Kidney (tissue), 14 donors: ENCODE results near the gene MIX23. TPM values are rescaled to one million over a fixed set of nuclear protein-coding genes. Genes with fewer than 3 reads are reported as not detected.

Experiments
- DNase-seq, 5 donors: peaks; one replicate each; pipeline ENCODE4 v3.0.0-alpha.2; 2013 to 2020
- FAIRE-seq: peaks from 2 replicates; lab custom pipeline; 2012; peaks lifted over from hg19 to GRCh38; lab: Jason Lieb, UNC
- H3K27ac ChIP-seq, 2 donors: one replicate each; pipeline ENCODE4 v1.7.0; 2013; ENCODE audit warnings: low read depth in 2 of 2, low read length in 2 of 2, inconsistent platforms in 1 of 2
- H3K27me3 ChIP-seq: one replicate; pipeline ENCODE4 v1.7.1; 2013; ENCODE audit warnings: low read length, inconsistent platforms; ENCODE audit not compliant: control insufficient read depth, insufficient read depth
- H3K36me3 ChIP-seq, 3 donors: one replicate each; pipeline versions ENCODE4 v1.7.0 to v1.7.1; 2013; ENCODE audit warnings: low read length in 3 of 3, control low read depth in 1 of 3, inconsistent platforms in 1 of 3; ENCODE audit not compliant: insufficient read depth in 3 of 3, control insufficient read depth in 2 of 3
- H3K4me1 ChIP-seq, 3 donors: one replicate each; pipeline versions ENCODE4 v1.7.0 to v1.7.1; 2013; ENCODE audit warnings: low read length in 3 of 3, inconsistent platforms in 1 of 3, low read depth in 1 of 3; ENCODE audit not compliant: control insufficient read depth in 2 of 3, insufficient read depth in 2 of 3
- H3K4me3 ChIP-seq, 3 donors: one replicate each; pipeline versions ENCODE4 v1.7.0 to v1.8.1; 2013; ENCODE audit warnings: low read length in 3 of 3, control low read depth in 1 of 3, inconsistent platforms in 1 of 3
- H3K9ac ChIP-seq, 3 donors: one replicate each; pipeline versions ENCODE4 v1.7.0 to v1.7.1; 2013; ENCODE audit warnings: low read length in 3 of 3, control low read depth in 1 of 3, inconsistent platforms in 1 of 3
- H3K9me3 ChIP-seq, 3 donors: one replicate each; pipeline versions ENCODE4 v1.7.0 to v1.7.1; 2013; ENCODE audit warnings: low read length in 3 of 3, control low read depth in 1 of 3, inconsistent platforms in 1 of 3; ENCODE audit not compliant: control insufficient read depth in 2 of 3, insufficient read depth in 1 of 3
- intact Hi-C: fragments of 100-400 bp; cut with DNase I; formaldehyde crosslinking; loops from one replicate; pipeline ENCODE4 v1.11.1; 2022
- polyA plus RNA-seq: library from polyadenylated mRNA; stranded (reverse); fragments of 350-450 nt; fragmentation: Illumina TruSeq; extraction: RNeasy Lipid Tissue Mini Kit (QIAGEN cat#74804); gene quantifications from one replicate; pipeline ENCODE4 v1.2.3, GENCODE V29; 2014; ENCODE audit warnings: low read depth, low replicate concordance; ENCODE audit not compliant: insufficient read depth
- total RNA-seq: library from RNA; stranded (reverse); fragmentation: NEBNext Ultra II Directional; extraction: Animal tissue kit (Norgen Biotek cat#: 25700); gene quantifications from one replicate; pipeline ENCODE4 v1.2.1, GENCODE V29; 2021
- TF ChIP-seq, protein P1 (sequence below): IDR thresholded peaks from 3 replicates; pipeline ENCODE4 v1.5.1; 2012; ENCODE audit warnings: mild to moderate bottlenecking, moderate library complexity, borderline replicate concordance; ENCODE audit not compliant: insufficient read depth; ENCODE audit errors: extremely low read depth
- donor health status: control.
- donor health status: control.
- donor health status: control.
- donor health status: control.
- donor health status: control.
- donor health status: DM: yes; HTN: yes; CAD: no.
- donor health status: Normal renal cell carcinoma (clear cell type).

MIX23 gene
- total and polyA plus RNA-seq, 2 donors from 2014 or later = 27.9 to 84.0 TPM

DNA sequence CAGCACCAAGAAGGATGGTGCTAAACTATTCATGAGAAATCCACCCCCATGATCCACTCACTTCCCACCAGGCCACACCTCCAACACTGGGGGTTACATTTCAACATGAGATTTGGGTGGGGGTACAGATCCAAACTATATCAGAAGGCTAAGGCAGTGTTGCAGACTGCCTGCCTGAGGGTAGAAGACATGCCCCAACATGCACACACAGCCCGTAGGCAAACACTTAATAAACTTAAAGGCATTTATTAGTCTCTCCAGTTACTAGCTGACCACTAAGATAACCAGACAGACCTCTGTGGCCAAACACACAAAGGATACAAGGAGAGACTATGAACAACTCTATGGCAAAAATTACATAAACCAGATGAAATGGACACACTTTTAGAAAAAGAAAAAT, 11.1 kb upstream of the MIX23 start:
- intact Hi-C loops = loop anchor here (10.0 kb wide), 1 partner anchor 291 kb away; the partner anchor contains the start of gene PARP14
- TF ChIP-seq, protein P1, sequence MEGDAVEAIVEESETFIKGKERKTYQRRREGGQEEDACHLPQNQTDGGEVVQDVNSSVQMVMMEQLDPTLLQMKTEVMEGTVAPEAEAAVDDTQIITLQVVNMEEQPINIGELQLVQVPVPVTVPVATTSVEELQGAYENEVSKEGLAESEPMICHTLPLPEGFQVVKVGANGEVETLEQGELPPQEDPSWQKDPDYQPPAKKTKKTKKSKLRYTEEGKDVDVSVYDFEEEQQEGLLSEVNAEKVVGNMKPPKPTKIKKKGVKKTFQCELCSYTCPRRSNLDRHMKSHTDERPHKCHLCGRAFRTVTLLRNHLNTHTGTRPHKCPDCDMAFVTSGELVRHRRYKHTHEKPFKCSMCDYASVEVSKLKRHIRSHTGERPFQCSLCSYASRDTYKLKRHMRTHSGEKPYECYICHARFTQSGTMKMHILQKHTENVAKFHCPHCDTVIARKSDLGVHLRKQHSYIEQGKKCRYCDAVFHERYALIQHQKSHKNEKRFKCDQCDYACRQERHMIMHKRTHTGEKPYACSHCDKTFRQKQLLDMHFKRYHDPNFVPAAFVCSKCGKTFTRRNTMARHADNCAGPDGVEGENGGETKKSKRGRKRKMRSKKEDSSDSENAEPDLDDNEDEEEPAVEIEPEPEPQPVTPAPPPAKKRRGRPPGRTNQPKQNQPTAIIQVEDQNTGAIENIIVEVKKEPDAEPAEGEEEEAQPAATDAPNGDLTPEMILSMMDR = no peak
- FAIRE-seq = no peak
- Histone ChIP-seq H3K36me3 (peaks cover 0 to 4% (median 2%) of the 10 kb centered on the region in 3 donors), H3K9me3 (no peaks in the 10 kb centered on the region), H3K27ac (no peak overlapping the region), H3K27me3 (no peaks in the 10 kb centered on the region), H3K4me3 (no peak overlapping the region), H3K4me1 (peaks cover 0 to 5% (median 2%) of the 10 kb centered on the region in 3 donors), H3K9ac (no peak overlapping the region)
- no peak for DNase-seq

DNA sequence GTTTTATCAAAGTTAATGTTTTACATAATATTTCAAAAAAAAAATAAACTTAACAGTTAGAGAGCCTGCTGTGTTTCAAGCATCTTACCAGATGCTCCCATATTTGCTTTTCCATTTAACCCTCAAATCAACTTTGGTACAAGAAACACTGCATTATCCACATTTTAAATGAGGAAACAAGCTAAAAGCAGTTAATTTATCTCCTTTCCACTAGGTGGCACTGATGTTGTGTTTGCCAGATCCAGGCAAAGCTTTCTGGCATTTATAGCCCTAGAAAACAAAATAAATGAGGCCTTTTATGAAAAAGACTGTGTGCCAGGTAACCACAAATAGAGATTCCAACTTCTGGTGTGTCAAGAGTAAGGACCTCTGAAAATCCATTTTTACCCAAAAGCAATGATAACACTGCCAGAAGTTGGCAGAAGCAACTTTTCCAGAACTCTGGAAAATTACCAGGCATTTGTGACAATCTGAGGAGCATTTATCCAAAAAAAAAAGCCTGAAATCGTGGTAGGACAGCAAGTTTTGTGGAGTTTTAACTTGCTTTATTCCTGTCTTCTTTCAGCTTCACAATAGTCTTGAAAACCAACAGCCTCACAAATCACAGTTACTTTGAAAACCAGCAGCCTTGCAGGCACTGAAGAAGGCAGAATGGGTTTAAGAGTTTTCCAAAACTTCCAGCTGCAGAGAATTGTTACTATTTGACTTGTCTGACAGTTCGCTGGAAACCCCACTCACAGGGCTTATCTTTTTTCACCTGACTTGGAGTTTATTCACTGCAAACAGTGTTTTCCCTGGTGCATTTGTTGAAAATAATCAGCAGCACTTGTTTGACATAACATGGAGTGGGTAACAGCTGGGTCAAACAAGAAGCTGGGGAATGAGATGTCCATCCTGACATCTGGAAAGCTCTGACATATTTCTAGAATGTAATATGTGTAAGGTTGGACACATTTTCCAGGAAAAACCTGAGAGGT, 10.1 kb upstream of the MIX23 start:
- Histone ChIP-seq H3K4me1 (peaks cover 0 to 5% (median 2%) of the 10 kb centered on the region in 3 donors), H3K9ac (no peak overlapping the region), H3K27me3 (no peaks in the 10 kb centered on the region), H3K27ac (no peak overlapping the region), H3K9me3 (no peaks in the 10 kb centered on the region), H3K4me3 (no peak overlapping the region), H3K36me3 (peaks cover 0 to 4% (median 2%) of the 10 kb centered on the region in 3 donors)
- FAIRE-seq (peak; percentile 58), DNase-seq (peak in 2 of 5 donors; percentile 31 to 61)
- intact Hi-C loops = loop anchor here (10.0 kb wide), 1 partner anchor 292 kb away; the partner anchor contains the start of gene PARP14
- TF ChIP-seq, protein P1 = peak; percentile 72

DNA sequence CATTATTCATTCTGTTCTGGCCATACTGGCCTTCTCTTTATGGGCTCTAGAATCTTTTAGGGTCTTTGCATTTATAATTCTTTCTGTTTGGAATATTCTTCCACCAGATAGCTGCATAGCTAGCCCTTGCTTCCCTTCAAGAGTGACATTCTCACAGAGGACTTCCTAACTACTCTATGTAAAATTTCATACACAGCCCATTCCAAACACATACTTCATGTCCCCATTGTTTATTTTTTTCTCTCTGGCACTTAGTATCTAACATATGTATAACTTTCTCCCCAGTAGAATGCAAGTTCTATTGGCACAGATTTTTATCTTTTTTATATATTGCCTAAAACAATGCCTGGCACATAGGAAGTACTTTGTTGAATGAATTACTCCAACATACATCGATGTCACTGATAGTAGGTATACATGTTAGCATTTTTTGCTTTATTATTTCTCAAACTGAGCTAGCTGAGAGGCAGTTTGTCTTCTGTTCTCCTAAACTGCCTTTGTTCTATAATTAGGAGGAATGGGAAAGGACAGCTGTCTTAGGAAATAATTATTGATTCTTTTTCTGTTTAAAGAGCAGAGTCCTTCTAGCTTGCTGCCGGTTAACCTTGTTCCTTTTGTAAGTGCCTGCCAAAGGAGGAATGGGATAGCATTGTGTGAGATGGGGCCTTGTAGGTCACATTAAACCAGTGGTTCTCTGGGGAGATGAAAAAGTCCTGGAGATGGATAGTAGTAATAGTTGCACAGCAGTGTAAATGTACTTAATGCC, 8.8 kb upstream of the MIX23 start:
- no peak overlapping the region for H3K4me3 ChIP-seq
- no peak overlapping the region for H3K9ac ChIP-seq
- no peaks in the 10 kb centered on the region for H3K9me3 ChIP-seq
- intact Hi-C loops = loop anchor here (10.0 kb wide), 1 partner anchor 293 kb away; the partner anchor contains the start of gene PARP14
- DNase-seq (no peak), FAIRE-seq (no peak)
- peaks cover 0 to 4% (median 2%) of the 10 kb centered on the region in 3 donors for H3K36me3 ChIP-seq
- peaks cover 0 to 5% (median 2%) of the 10 kb centered on the region in 3 donors for H3K4me1 ChIP-seq
- no peak overlapping the region for H3K27ac ChIP-seq
- TF ChIP-seq, protein P1 = no peak
- no peaks in the 10 kb centered on the region for H3K27me3 ChIP-seq
